Neuron (in vitro differentiated cells): ENCODE measurements around the gene NT5C2.
"Not testable (repeated sequence)": the region's sequence is repeated elsewhere in the genome, so short reads cannot be mapped to it uniquely, and the experiment has no call there.

Experiments used
- H2AFZ ChIP-seq: one replicate; pipeline ENCODE4 v1.6.1; 2013; ENCODE audit warnings: low read depth, mild to moderate bottlenecking, inconsistent platforms, low read length, moderate library complexity
- H3K27me3 ChIP-seq: one replicate; pipeline ENCODE4 v1.6.1; 2013; ENCODE audit warnings: low read length; ENCODE audit not compliant: insufficient read depth
- H3K36me3 ChIP-seq: one replicate; pipeline ENCODE4 v1.6.1; 2013; ENCODE audit warnings: low read length; ENCODE audit not compliant: insufficient read depth
- H3K4me1 ChIP-seq: one replicate; pipeline ENCODE4 v1.6.1; 2013; ENCODE audit warnings: low read length; ENCODE audit not compliant: insufficient read depth
- H3K4me3 ChIP-seq: 2 replicates; pipeline ENCODE4 v1.5.1; 2013; ENCODE audit warnings: mild to moderate bottlenecking, low read length, moderate library complexity
- H3K9me3 ChIP-seq: one replicate; pipeline ENCODE4 v1.6.1; 2013; ENCODE audit warnings: low read length

NT5C2 gene

DNA sequence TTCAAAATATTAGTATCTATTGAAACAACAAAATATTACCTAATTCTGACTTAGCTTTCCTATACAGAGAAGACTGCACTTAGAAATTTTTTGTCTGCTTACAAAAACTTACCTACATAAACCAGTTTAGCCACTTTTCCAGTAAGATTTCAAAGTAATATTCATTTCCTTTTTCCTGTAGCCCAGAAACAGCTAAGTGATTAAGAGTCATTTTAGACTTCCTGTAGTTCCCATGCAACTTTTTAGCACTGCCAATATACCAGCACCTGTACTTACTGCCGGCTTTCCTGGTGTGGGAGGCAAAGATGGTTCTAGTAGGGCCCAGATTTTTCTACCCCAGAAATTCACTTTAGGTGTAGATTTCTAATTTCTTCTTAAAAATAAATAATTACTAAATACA, 21.8 kb downstream of the NT5C2 start:
- Histone ChIP-seq H3K4me1 (no peaks in the 10 kb centered on the region), H3K36me3 (peaks cover 44% of the 10 kb centered on the region), H3K4me3 (no peak overlapping the region)

DNA sequence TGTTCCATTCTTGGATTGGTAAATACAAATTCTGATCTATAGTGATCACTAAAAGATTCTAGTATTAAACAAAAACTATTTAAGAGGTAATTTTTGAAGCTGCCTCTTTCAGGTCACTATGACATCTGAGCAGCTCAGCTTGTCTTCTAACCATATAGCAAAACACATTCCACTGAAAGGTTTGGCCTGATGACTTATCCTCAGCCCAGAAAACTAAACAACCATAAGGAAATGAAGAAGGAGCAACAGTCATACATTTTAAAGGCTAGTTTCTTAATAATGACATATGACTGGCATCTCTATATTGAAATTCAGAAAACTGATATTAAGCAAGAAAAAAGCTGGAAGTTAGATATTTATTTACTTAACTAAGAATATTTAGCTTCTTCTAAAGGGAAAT, 24.6 kb downstream of the NT5C2 start:
- Histone ChIP-seq H2AFZ (no peak overlapping the region), H3K9me3 (peaks cover 4% of the 10 kb centered on the region), H3K36me3 (peaks cover 40% of the 10 kb centered on the region), H3K4me3 (no peak overlapping the region), H3K4me1 (no peaks in the 10 kb centered on the region), H3K27me3 (no peaks in the 10 kb centered on the region)

More for the DNA sequence above, 21.8 kb downstream of the NT5C2 start:
- Histone ChIP-seq H3K27me3 (no peaks in the 10 kb centered on the region), H2AFZ (no peak overlapping the region), H3K9me3 (peaks cover 3% of the 10 kb centered on the region)

DNA sequence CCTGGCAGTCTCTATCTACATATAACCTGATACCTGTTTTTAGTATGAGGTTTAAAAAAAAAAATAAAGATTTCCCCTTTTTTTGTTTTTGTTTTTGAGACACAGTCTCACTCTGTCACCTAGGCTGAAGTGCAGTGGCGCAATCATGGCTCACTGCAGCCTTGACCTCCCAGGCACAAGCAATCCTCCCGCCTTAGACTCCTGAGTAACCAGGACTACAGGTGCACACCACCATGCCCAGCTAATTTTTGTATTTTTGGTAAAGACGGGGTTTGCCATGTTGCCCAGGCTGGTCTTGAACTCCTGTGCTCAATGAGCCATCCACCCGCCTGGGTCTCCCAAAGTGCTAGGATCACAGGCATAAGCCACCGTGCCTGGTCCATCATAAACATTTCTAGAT, 25.5 kb downstream of the NT5C2 start:
- not testable (repeated sequence) for H3K4me1 ChIP-seq, H2AFZ ChIP-seq, H3K4me3 ChIP-seq, H3K27me3 ChIP-seq, H3K9me3 ChIP-seq
- H3K36me3 ChIP-seq, result peaks cover 33% of the 10 kb centered on the region

- peaks cover 8% of the 10 kb centered on the region for H3K9me3 ChIP-seq
- no peak overlapping the region for H3K4me3 ChIP-seq
- H3K27me3 ChIP-seq, result no peaks in the 10 kb centered on the region
- H3K36me3 ChIP-seq, result peaks cover 32% of the 10 kb centered on the region
- no peaks in the 10 kb centered on the region for H3K4me1 ChIP-seq
- H2AFZ ChIP-seq, result no peak overlapping the region
Observed at GRCh38 chr10:103166523-103166922, 26.5 kb downstream of the NT5C2 start.

- not testable (repeated sequence) for H3K9me3 ChIP-seq, H3K27me3 ChIP-seq, H3K4me3 ChIP-seq, H3K4me1 ChIP-seq, H2AFZ ChIP-seq
- H3K36me3 ChIP-seq, result peaks cover 19% of the 10 kb centered on the region
Observed at GRCh38 chr10:103163766-103164403, 29.2 kb downstream of the NT5C2 start.

GRCh38 chr10:103157246-103157645, 35.8 kb downstream of the NT5C2 start:
- H3K36me3 ChIP-seq, result peaks cover 14% of the 10 kb centered on the region
- H3K9me3 ChIP-seq, result peaks cover 2% of the 10 kb centered on the region
- no peak overlapping the region for H2AFZ ChIP-seq
- no peak overlapping the region for H3K4me3 ChIP-seq
- no peaks in the 10 kb centered on the region for H3K27me3 ChIP-seq
- H3K4me1 ChIP-seq, result peaks cover 23% of the 10 kb centered on the region

- Histone ChIP-seq H2AFZ (no peak overlapping the region), H3K9me3 (peaks cover 2% of the 10 kb centered on the region), H3K4me3 (no peak overlapping the region), H3K36me3 (peaks cover 7% of the 10 kb centered on the region), H3K4me1 (peaks cover 23% of the 10 kb centered on the region), H3K27me3 (no peaks in the 10 kb centered on the region)
Observed at GRCh38 chr10:103155471-103156085, 37.5 kb downstream of the NT5C2 start.

DNA sequence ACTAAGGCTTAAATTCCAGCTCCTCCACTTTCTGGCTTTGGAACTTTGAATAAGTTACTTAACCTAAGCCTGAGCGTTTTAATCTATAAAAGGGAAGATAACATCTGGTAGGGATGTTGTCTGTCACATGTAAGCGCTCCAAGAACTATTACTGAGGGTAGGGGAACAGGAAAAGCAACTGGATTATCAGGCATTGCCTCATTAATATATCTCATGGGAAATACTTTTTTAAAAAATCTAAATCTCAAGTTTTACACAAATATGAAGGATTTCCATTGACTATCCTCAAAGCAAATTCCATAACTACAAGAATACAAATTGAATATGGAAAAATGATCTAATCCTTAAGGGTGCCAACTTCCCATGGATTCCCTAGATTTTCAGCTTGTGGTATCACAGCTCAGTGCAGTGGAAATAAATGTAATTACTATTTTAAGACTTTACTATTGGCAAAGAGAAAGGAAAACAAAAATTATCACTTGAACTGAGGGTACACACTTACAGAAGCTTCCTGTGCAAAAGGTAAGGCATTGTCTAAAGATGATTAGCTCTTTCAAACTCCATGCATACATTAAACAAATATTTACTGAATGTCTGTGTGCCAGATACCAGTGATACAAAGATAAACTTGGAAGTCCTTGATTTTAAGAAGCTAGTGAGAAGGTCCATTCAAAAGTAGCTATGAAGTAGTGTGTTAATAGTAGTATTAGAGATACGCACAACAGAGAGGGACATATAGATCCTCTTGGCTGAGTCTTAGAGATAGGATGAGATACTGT, 38.4 kb downstream of the NT5C2 start:
- peaks cover 7% of the 10 kb centered on the region for H3K36me3 ChIP-seq
- H3K4me1 ChIP-seq, result peaks cover 23% of the 10 kb centered on the region

DNA sequence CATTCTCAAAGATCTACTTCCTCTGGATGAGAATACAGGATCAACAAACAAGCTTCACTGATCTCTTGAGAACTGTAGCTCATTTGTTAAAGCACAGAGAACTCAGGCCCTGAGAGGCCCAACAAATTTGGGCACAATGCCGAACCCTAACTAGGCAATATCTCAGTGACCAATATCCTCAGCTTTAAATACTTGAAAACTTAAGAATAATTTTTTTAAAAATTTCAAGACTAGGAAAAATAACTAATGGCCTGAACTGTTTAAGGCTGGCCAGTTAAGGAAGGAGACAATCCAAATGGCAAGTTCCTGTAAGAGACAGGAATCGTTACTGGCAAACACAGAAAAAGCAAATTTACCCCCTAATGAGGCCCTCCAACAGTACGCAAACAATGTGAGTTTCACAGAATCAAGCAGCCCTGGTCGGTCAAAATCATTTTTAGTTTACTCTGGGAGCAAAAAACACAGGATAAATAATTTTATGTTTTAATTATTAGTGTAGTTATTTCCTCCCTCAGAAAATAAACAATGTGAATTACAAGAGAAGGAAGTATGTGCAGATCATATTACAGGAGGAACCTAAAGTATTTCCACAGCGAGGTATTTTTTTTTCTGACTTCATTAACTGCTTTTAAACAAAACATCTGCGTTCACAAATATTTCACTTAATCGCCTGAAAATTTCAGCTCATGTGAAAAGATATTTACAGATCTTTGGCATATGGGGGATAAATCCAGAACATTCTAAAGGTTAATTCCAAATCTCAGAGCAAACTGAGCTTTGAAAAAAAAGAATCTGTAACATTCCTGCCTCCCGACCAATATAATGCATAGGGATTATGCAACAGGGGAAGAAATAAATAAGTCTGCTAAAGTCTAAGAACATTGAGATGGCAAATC, 39.5 kb downstream of the NT5C2 start:
- H3K27me3 ChIP-seq, result no peaks in the 10 kb centered on the region
- H2AFZ ChIP-seq, result no peak overlapping the region
- peaks cover 23% of the 10 kb centered on the region for H3K4me1 ChIP-seq
- peaks cover 7% of the 10 kb centered on the region for H3K36me3 ChIP-seq
- H3K9me3 ChIP-seq, result no peaks in the 10 kb centered on the region
- peak overlapping the region; percentile 24 for H3K4me3 ChIP-seq

More for the DNA sequence above, 38.4 kb downstream of the NT5C2 start:
- Histone ChIP-seq H3K4me3 (no peak overlapping the region), H3K27me3 (no peaks in the 10 kb centered on the region), H3K9me3 (peaks cover 2% of the 10 kb centered on the region), H2AFZ (no peak overlapping the region)

DNA sequence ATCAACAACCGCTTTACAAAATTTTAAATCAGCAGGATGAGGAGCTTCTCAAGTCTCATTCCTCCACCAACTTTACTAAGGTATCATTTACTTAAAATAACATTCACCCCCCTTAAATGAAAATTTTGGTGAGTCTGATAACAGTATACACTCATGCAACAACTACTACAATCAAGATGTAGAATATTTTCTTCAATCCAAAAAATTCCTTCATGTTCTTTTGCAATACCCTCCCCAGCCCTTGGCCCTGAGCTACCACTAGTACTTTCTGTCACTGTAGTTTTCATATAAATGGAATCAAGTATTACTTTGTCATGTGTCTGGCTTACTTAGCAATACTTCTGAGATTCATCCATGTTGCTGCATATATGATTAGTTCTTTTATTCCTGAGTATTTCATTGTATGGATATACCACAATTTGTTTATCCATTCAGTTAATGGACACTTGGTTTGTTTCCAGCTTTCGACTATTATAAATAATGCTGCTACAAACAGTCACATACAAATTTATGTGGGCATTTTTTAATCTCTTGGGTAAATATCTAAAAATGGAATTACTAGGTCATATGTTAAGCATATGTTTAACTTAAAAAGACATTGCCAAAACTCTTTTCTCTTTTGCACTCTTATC, 43.0 kb downstream of the NT5C2 start:
- Histone ChIP-seq H3K9me3 (no peaks in the 10 kb centered on the region), H3K4me3 (no peak overlapping the region), H3K36me3 (no peaks in the 10 kb centered on the region), H3K27me3 (no peaks in the 10 kb centered on the region), H2AFZ (no peak overlapping the region), H3K4me1 (peaks cover 20% of the 10 kb centered on the region)

GRCh38 chr10:103147645-103148044, 45.4 kb downstream of the NT5C2 start:
- H3K4me1 ChIP-seq, result no peaks in the 10 kb centered on the region
- H3K4me3 ChIP-seq, result no peak overlapping the region
- H3K9me3 ChIP-seq, result no peaks in the 10 kb centered on the region
- no peak overlapping the region for H2AFZ ChIP-seq
- no peaks in the 10 kb centered on the region for H3K27me3 ChIP-seq
- no peaks in the 10 kb centered on the region for H3K36me3 ChIP-seq

- Histone ChIP-seq H3K4me3 (no peak overlapping the region), H2AFZ (no peak overlapping the region), H3K27me3 (no peaks in the 10 kb centered on the region), H3K36me3 (peaks cover 3% of the 10 kb centered on the region), H3K9me3 (no peaks in the 10 kb centered on the region), H3K4me1 (no peaks in the 10 kb centered on the region)
Observed at GRCh38 chr10:103145860-103146466, 47.1 kb downstream of the NT5C2 start.
